HFFc6 (cell line): ENCODE results near the gene ISY1. TPM values are rescaled to one million over a fixed set of nuclear protein-coding genes. Genes with fewer than 3 reads are reported as not detected.

Experiments used
- total RNA-seq, 6 experiments: library from RNA; stranded (reverse); fragmentation: NEBNext Ultra II Directional; extraction: Animal tissue kit (Norgen Biotek cat#: 25700); gene quantifications; 2 replicates in 1 of 6; 3 replicates in 5 of 6; pipeline ENCODE4 v1.2.3, GENCODE V29; 2021

The ISY1 gene
- total RNA-seq, 6 experiments from 2014 or later, result 34.6 to 50.6 (median 42.2) TPM

Other genes starting within 250 kb of the ISY1 start
- gene CFAP92, start 167.0 kb downstream of the ISY1 start, total RNA-seq, result not detected
- gene EFCC1, start 159.8 kb downstream of the ISY1 start, total RNA-seq, result not detected
- not detected for gene GP9, start 100.3 kb downstream of the ISY1 start, total RNA-seq
- 10 to 100 TPM; 17.1 to 28.0 (median 22.0) TPM for gene RAB43, start 39.3 kb downstream of the ISY1 start, total RNA-seq
- gene CNBP, start 22.8 kb upstream of the ISY1 start, total RNA-seq, result 100 to 1,000 TPM; 229 to 242 (median 240) TPM
- gene COPG1, start 88.5 kb upstream of the ISY1 start, total RNA-seq, result 100 to 1,000 TPM; 316 to 393 (median 342) TPM
- 10 to 100 TPM; 28.3 to 33.9 (median 31.4) TPM for gene HMCES, start 117.8 kb upstream of the ISY1 start, total RNA-seq